ENCODE measurements around the gene ENO1. TPM values are rescaled to one million over a fixed set of nuclear protein-coding genes. Genes with fewer than 3 reads are reported as not detected.

ENO1 gene
- total and polyA plus RNA-seq, 2 donors: 261 to 1,073 TPM

GRCh38 chr1:8816264-8816663 is 62.2 kb downstream of the ENO1 start:
- H3K4me3 ChIP-seq (ENCODE audit: low read length in 2 of 2): peak overlapping the region; percentile 90 to 91
- H3K9me3 ChIP-seq (ENCODE audit: control insufficient read depth in 2 of 2, insufficient read depth in 1 of 2, low read length in 1 of 2): no peaks in the 10 kb centered on the region
- peak in 5 of 9 donors; percentile 10 to 51 (median 33) for DNase-seq (ENCODE audit: low read depth in 6 of 9, low spot score in 9 of 9)
- H3K36me3 ChIP-seq (ENCODE audit: control insufficient read depth in 2 of 2, insufficient read depth in 2 of 2, low read length in 1 of 2): no peaks in the 10 kb centered on the region
- peaks cover 11 to 13% of the 10 kb centered on the region in 2 donors for H3K4me1 ChIP-seq (ENCODE audit: control insufficient read depth in 2 of 2, insufficient read depth in 2 of 2, low read length in 2 of 2)
- peak overlapping the region in 1 of 2 donors; percentile 93 for H3K27ac ChIP-seq (ENCODE audit: low read depth in 1 of 2, low read length in 1 of 2)
- H3K27me3 ChIP-seq (ENCODE audit: control insufficient read depth in 2 of 2, insufficient read depth in 1 of 2, low read length in 1 of 2): no peaks in the 10 kb centered on the region
- WGBS: 3% methylated on average over 3 of the region's 3 CpGs

- peak in 8 of 9 donors; percentile 27 to 64 (median 34) for DNase-seq (ENCODE audit: low read depth in 6 of 9, low spot score in 9 of 9)
- peak overlapping the region; percentile 90 to 91 for H3K4me3 ChIP-seq (ENCODE audit: low read length in 2 of 2)
- no peaks in the 10 kb centered on the region for H3K27me3 ChIP-seq (ENCODE audit: control insufficient read depth in 2 of 2, insufficient read depth in 1 of 2, low read length in 1 of 2)
- WGBS: 8% methylated on average over 2 of the region's 2 CpGs
- peak overlapping the region in 1 of 2 donors; percentile 93 for H3K27ac ChIP-seq (ENCODE audit: low read depth in 1 of 2, low read length in 1 of 2)
- H3K36me3 ChIP-seq (ENCODE audit: control insufficient read depth in 2 of 2, insufficient read depth in 2 of 2, low read length in 1 of 2): no peaks in the 10 kb centered on the region
- peaks cover 11 to 13% of the 10 kb centered on the region in 2 donors for H3K4me1 ChIP-seq (ENCODE audit: control insufficient read depth in 2 of 2, insufficient read depth in 2 of 2, low read length in 2 of 2)
- no peaks in the 10 kb centered on the region for H3K9me3 ChIP-seq (ENCODE audit: control insufficient read depth in 2 of 2, insufficient read depth in 1 of 2, low read length in 1 of 2)
These were observed 62.8 kb downstream of the ENO1 start for GRCh38 chr1:8815582-8816151.

DNA sequence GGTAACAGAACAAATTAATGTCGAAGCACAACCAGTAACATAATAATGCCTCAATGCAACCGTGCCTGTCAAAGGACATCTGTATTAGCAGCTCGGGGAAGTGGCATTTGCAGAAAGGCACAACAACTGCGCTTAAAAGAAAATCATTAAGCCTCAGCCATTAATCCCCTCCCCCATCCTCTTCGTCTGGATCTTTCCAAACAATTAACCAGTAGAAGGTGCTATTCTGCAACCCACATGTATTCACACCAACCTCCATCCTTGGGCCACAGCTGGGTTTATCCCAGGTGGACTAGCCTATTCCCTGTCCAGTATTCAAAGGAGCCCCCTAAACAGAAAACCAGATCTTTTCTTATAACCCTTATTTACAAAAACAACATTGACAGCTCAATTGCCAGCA is 63.6 kb downstream of the ENO1 start:
- H3K4me1 ChIP-seq (ENCODE audit: control insufficient read depth in 2 of 2, insufficient read depth in 2 of 2, low read length in 2 of 2): peaks cover 11 to 13% of the 10 kb centered on the region in 2 donors
- DNase-seq (ENCODE audit: low read depth in 6 of 9, low spot score in 9 of 9): peak in 2 of 9 donors; percentile 4 to 32
- no peaks in the 10 kb centered on the region for H3K27me3 ChIP-seq (ENCODE audit: control insufficient read depth in 2 of 2, insufficient read depth in 1 of 2, low read length in 1 of 2)
- no peaks in the 10 kb centered on the region for H3K9me3 ChIP-seq (ENCODE audit: control insufficient read depth in 2 of 2, insufficient read depth in 1 of 2, low read length in 1 of 2)
- no peaks in the 10 kb centered on the region for H3K36me3 ChIP-seq (ENCODE audit: control insufficient read depth in 2 of 2, insufficient read depth in 2 of 2, low read length in 1 of 2)
- 47% methylated on average over 5 of the region's 5 CpGs for WGBS
- no peak overlapping the region for H3K4me3 ChIP-seq (ENCODE audit: low read length in 2 of 2)
- no peak overlapping the region for H3K27ac ChIP-seq (ENCODE audit: low read depth in 1 of 2, low read length in 1 of 2)

DNA sequence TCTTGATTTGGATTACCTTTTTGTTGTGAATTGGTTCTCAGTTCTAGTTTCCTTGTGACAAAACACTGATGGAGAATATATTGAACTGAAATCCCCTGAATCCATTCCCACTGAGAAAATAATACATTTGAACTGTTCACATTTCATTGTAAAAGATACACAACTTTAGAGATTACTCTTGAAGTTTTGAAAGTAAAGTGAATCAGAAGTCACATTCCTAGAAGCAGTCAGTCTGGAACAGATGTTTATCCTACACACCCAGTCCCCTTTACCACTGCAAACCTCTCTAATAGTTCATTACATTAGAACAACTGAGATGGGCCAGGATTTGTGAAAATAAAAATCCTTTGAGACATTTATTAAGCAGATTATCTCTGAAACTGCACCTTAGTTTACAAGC is 64.5 kb downstream of the ENO1 start:
- H3K27ac ChIP-seq (ENCODE audit: low read depth in 1 of 2, low read length in 1 of 2): no peak overlapping the region

GRCh38 chr1:8813016-8813763 is 65.3 kb downstream of the ENO1 start:
- 93% methylated on average over 6 of the region's 6 CpGs for WGBS
- no peaks in the 10 kb centered on the region for H3K27me3 ChIP-seq (ENCODE audit: control insufficient read depth in 2 of 2, insufficient read depth in 1 of 2, low read length in 1 of 2)
- no peak for DNase-seq (ENCODE audit: low read depth in 6 of 9, low spot score in 9 of 9)
- H3K27ac ChIP-seq (ENCODE audit: low read depth in 1 of 2, low read length in 1 of 2): no peak overlapping the region
- no peaks in the 10 kb centered on the region for H3K36me3 ChIP-seq (ENCODE audit: control insufficient read depth in 2 of 2, insufficient read depth in 2 of 2, low read length in 1 of 2)
- H3K4me1 ChIP-seq (ENCODE audit: control insufficient read depth in 2 of 2, insufficient read depth in 2 of 2, low read length in 2 of 2): peaks cover 11 to 13% of the 10 kb centered on the region in 2 donors
- no peaks in the 10 kb centered on the region for H3K9me3 ChIP-seq (ENCODE audit: control insufficient read depth in 2 of 2, insufficient read depth in 1 of 2, low read length in 1 of 2)
- H3K4me3 ChIP-seq (ENCODE audit: low read length in 2 of 2): no peak overlapping the region

More for the DNA sequence above, 64.5 kb downstream of the ENO1 start:
- Histone ChIP-seq H3K4me3 (ENCODE audit: low read length in 2 of 2) (no peak overlapping the region), H3K36me3 (ENCODE audit: control insufficient read depth in 2 of 2, insufficient read depth in 2 of 2, low read length in 1 of 2) (no peaks in the 10 kb centered on the region), H3K27me3 (ENCODE audit: control insufficient read depth in 2 of 2, insufficient read depth in 1 of 2, low read length in 1 of 2) (no peaks in the 10 kb centered on the region), H3K4me1 (ENCODE audit: control insufficient read depth in 2 of 2, insufficient read depth in 2 of 2, low read length in 2 of 2) (peaks cover 11 to 13% of the 10 kb centered on the region in 2 donors), H3K9me3 (ENCODE audit: control insufficient read depth in 2 of 2, insufficient read depth in 1 of 2, low read length in 1 of 2) (no peaks in the 10 kb centered on the region)
- DNase-seq (ENCODE audit: low read depth in 6 of 9, low spot score in 9 of 9): no peak

DNA sequence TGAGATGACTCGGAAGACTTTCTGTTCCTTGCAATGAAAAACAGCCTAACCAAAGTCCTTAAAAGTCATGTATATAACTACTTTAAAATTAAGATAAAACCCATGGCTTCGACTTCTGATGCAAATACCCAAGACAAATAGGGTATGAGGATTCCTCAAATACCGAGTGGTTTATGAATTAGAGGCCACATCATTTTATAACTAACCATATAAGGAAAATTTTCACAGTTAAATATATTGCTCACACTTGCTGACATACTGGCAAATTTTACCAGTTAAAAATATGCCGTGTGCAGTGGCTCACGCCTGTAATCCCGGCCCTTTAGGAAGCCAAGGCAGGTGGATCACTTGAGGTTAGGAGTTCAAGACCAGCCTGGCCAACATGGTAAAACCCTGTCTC is 66.4 kb downstream of the ENO1 start:
- no peak overlapping the region for H3K27ac ChIP-seq (ENCODE audit: low read depth in 1 of 2, low read length in 1 of 2)
- DNase-seq (ENCODE audit: low read depth in 6 of 9, low spot score in 9 of 9): no peak
- H3K27me3 ChIP-seq (ENCODE audit: control insufficient read depth in 2 of 2, insufficient read depth in 1 of 2, low read length in 1 of 2): no peaks in the 10 kb centered on the region
- peaks cover 11 to 13% of the 10 kb centered on the region in 2 donors for H3K4me1 ChIP-seq (ENCODE audit: control insufficient read depth in 2 of 2, insufficient read depth in 2 of 2, low read length in 2 of 2)
- WGBS: 96% methylated on average over 6 of the region's 6 CpGs
- H3K4me3 ChIP-seq (ENCODE audit: low read length in 2 of 2): no peak overlapping the region
- no peaks in the 10 kb centered on the region for H3K9me3 ChIP-seq (ENCODE audit: control insufficient read depth in 2 of 2, insufficient read depth in 1 of 2, low read length in 1 of 2)
- H3K36me3 ChIP-seq (ENCODE audit: control insufficient read depth in 2 of 2, insufficient read depth in 2 of 2, low read length in 1 of 2): no peaks in the 10 kb centered on the region

Other genes starting within 250 kb of the ENO1 start
- gene RERE, start 61.0 kb downstream of the ENO1 start, total RNA-seq: 37.7 TPM
- 22.9 TPM for gene RERE, start 61.0 kb downstream of the ENO1 start, polyA plus RNA-seq
- gene CA6, start 67.2 kb upstream of the ENO1 start, total RNA-seq: 1.5 TPM
- 0.37 TPM for gene CA6, start 67.2 kb upstream of the ENO1 start, polyA plus RNA-seq
- 0.05 TPM for gene SLC2A7, start 147.7 kb upstream of the ENO1 start, total RNA-seq
- 0.05 TPM for gene SLC2A7, start 147.7 kb upstream of the ENO1 start, polyA plus RNA-seq
- gene SLC2A5, start 190.9 kb upstream of the ENO1 start, total RNA-seq: 1.5 TPM
- 6.8 TPM for gene SLC2A5, start 190.9 kb upstream of the ENO1 start, polyA plus RNA-seq